HG02763 (cell line): ENCODE data around the gene RANBP2.

Source experiments
- ATAC-seq: cut with Tn5 transposase; IDR thresholded peaks from one replicate; pipeline ENCODE4 v1.9.1; 2021; ENCODE audit warnings: mild to moderate bottlenecking, moderate library complexity; ENCODE audit not compliant: unreplicated experiment

The RANBP2 gene

DNA sequence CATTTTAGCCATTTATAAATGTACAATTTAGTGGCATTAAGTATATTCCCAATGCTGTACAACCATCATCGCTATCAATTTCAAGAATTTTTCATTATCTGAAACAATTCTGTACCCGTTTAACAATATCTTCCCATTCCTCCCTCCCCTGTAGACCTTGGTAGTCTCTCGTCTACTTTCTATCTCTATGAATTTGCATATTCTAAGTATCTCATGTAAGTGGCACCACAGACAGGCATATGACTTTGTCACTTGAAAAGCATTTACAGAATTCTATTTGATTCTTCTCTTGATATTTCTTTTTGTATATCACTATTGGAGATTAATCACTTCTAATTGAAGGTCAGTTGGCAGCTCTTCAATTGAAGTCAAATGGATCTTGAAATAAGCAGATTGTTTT, 115.3 kb downstream of the RANBP2 start:
- ATAC-seq: no peak

DNA sequence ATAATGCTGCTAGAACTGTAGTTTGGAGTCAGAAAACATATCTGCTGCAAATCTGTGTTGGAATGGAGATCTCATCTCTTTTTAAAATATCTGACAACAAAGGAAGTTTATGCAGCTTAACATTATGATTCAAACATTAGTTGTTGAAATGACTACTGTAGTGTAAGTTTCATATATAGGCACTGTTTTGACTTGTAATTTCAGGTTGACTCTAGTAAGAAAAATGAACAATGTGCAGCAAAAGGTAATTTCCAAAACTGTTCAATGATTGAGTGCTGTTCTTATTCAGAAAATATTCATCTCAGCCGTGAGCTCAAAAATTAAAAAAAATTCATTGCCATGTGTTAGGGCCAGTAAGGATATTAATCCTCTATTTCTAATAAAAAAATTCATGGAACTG, 115.8 kb downstream of the RANBP2 start:
- no peak for ATAC-seq
